Mesendoderm (in vitro differentiated cells): ENCODE measurements around the gene TAS1R2.
A peak's percentile ranks its signal among the peaks of the same experiment; 100 is the strongest.

Experiments used
- DNase-seq: peaks from one replicate; pipeline ENCODE4 v3.0.0; 2013
- H2AK5ac ChIP-seq: 2 replicates; pipeline ENCODE4 v1.6.1; 2013; ENCODE audit warnings: low read length, inconsistent platforms
- H2BK120ac ChIP-seq: 2 replicates; pipeline ENCODE4 v1.6.1; 2013; ENCODE audit warnings: low read depth, mild to moderate bottlenecking, low read length, moderate library complexity, mixed read lengths
- H2BK15ac ChIP-seq: replicated peaks from 2 replicates; pipeline ENCODE4 v1.6.1; 2013; ENCODE audit warnings: low read depth, mild to moderate bottlenecking, moderate library complexity
- H2BK5ac ChIP-seq: 2 replicates; pipeline ENCODE4 v1.6.1; 2013; ENCODE audit warnings: low read length, inconsistent platforms
- H3K18ac ChIP-seq: 2 replicates; pipeline ENCODE4 v1.6.1; 2013; ENCODE audit warnings: mild to moderate bottlenecking, low read length, mixed read lengths
- H3K23ac ChIP-seq: one replicate; pipeline ENCODE4 v1.6.1; 2013; ENCODE audit warnings: low read length
- H3K27ac ChIP-seq: 2 replicates; pipeline ENCODE4 v1.5.1; 2013; ENCODE audit warnings: low read depth, mild to moderate bottlenecking, inconsistent platforms, low read length, moderate library complexity
- H3K27me3 ChIP-seq: 2 replicates; pipeline ENCODE4 v1.6.1; 2013; ENCODE audit warnings: low read length, control low read depth, mild to moderate bottlenecking, inconsistent platforms; ENCODE audit not compliant: insufficient read depth, poor library complexity
- H3K36me3 ChIP-seq: 2 replicates; pipeline ENCODE4 v1.6.1; 2013; ENCODE audit warnings: low read length, inconsistent platforms; ENCODE audit not compliant: control insufficient read depth, insufficient read depth
- H3K4ac ChIP-seq: one replicate; pipeline ENCODE4 v1.6.1; 2013; ENCODE audit warnings: low read depth, mild to moderate bottlenecking, low read length, moderate library complexity
- H3K4me1 ChIP-seq: 2 replicates; pipeline ENCODE4 v1.6.1; 2013; ENCODE audit warnings: low read depth, low read length, inconsistent platforms; ENCODE audit not compliant: control insufficient read depth
- H3K4me2 ChIP-seq: 2 replicates; pipeline ENCODE4 v1.6.1; 2013; ENCODE audit warnings: low read length
- H3K4me3 ChIP-seq: 2 replicates; pipeline ENCODE4 v1.5.1; 2013; ENCODE audit warnings: mild to moderate bottlenecking, low read length
- H3K56ac ChIP-seq: one replicate; pipeline ENCODE4 v1.6.1; 2013; ENCODE audit warnings: low read length
- H3K79me1 ChIP-seq: 2 replicates; pipeline ENCODE4 v1.6.1; 2013; ENCODE audit warnings: low read length, inconsistent platforms
- H3K79me2 ChIP-seq: 2 replicates; pipeline ENCODE4 v1.6.1; 2013; ENCODE audit warnings: mild to moderate bottlenecking, low read length; ENCODE audit not compliant: control insufficient read depth, insufficient read depth
- H3K9ac ChIP-seq: 2 replicates; pipeline ENCODE4 v1.6.1; 2013; ENCODE audit warnings: low read length, inconsistent platforms
- H4K5ac ChIP-seq: one replicate; pipeline ENCODE4 v1.6.1; 2013; ENCODE audit warnings: low read length
- H4K8ac ChIP-seq: one replicate; pipeline ENCODE4 v1.6.1; 2013; ENCODE audit warnings: low read depth, mild to moderate bottlenecking, control low read depth, low read length, moderate library complexity
- WGBS: extraction: QIAGEN DNeasy Blood & Tissue Kit; methylation state at CpG from one replicate; pipeline ENCODE4 v1.1.7; 2013; ENCODE audit warnings: low lambda C conversion rate, missing lambda C conversion rate; ENCODE audit not compliant: insufficient coverage; ENCODE audit errors: extremely low coverage; 5-methylcytosine and 5-hydroxymethylcytosine counted together

The TAS1R2 gene

GRCh38 chr1:18808550-18808949 is 50.9 kb downstream of the TAS1R2 start:
- Histone ChIP-seq H4K8ac (no peak overlapping the region), H3K56ac (no peak overlapping the region)
- no peak for DNase-seq

GRCh38 chr1:18807334-18808063 is 52.0 kb downstream of the TAS1R2 start:
- Histone ChIP-seq H3K27ac (no peak overlapping the region), H2BK15ac (no peak overlapping the region), H3K4me1 (no peaks in the 10 kb centered on the region), H3K4me2 (no peak overlapping the region), H3K9ac (no peak overlapping the region), H3K18ac (no peak overlapping the region), H3K27me3 (no peaks in the 10 kb centered on the region), H4K5ac (no peak overlapping the region), H2BK5ac (no peak overlapping the region), H3K4me3 (no peak overlapping the region), H3K36me3 (no peaks in the 10 kb centered on the region), H3K23ac (no peak overlapping the region), H3K79me2 (no peaks in the 10 kb centered on the region), H2BK120ac (no peak overlapping the region), H3K79me1 (no peaks in the 10 kb centered on the region), H4K8ac (no peak overlapping the region), H2AK5ac (no peak overlapping the region), H3K56ac (no peak overlapping the region), H3K4ac (no peak overlapping the region)
- DNase-seq: no peak
- WGBS: no CpG with 5 or more reads among the region's 10 CpGs

More at GRCh38 chr1:18808550-18808949, 50.9 kb downstream of the TAS1R2 start:
- no peak overlapping the region for H3K4me3 ChIP-seq
- H3K9ac ChIP-seq: no peak overlapping the region
- WGBS: no CpG with 5 or more reads among the region's 8 CpGs
- no peak overlapping the region for H2AK5ac ChIP-seq
- H3K79me2 ChIP-seq: no peaks in the 10 kb centered on the region
- H3K23ac ChIP-seq: no peak overlapping the region
- no peaks in the 10 kb centered on the region for H3K27me3 ChIP-seq
- H2BK120ac ChIP-seq: no peak overlapping the region
- no peak overlapping the region for H2BK15ac ChIP-seq
- H3K4me2 ChIP-seq: no peak overlapping the region
- H3K27ac ChIP-seq: no peak overlapping the region
- no peaks in the 10 kb centered on the region for H3K79me1 ChIP-seq
- H3K18ac ChIP-seq: no peak overlapping the region
- no peak overlapping the region for H3K4ac ChIP-seq
- H3K4me1 ChIP-seq: no peaks in the 10 kb centered on the region
- no peak overlapping the region for H4K5ac ChIP-seq
- H2BK5ac ChIP-seq: no peak overlapping the region
- no peaks in the 10 kb centered on the region for H3K36me3 ChIP-seq

GRCh38 chr1:18805925-18806849 is 53.3 kb downstream of the TAS1R2 start:
- H3K56ac ChIP-seq: peak overlapping the region; percentile 42
- no peaks in the 10 kb centered on the region for H3K79me1 ChIP-seq
- no peaks in the 10 kb centered on the region for H3K36me3 ChIP-seq
- no peak overlapping the region for H2AK5ac ChIP-seq
- H3K79me2 ChIP-seq: no peaks in the 10 kb centered on the region
- WGBS: no CpG with 5 or more reads among the region's 7 CpGs
- H4K5ac ChIP-seq: no peak overlapping the region
- no peak overlapping the region for H3K23ac ChIP-seq
- H3K27me3 ChIP-seq: no peaks in the 10 kb centered on the region
- no peak overlapping the region for H2BK120ac ChIP-seq
- H2BK5ac ChIP-seq: no peak overlapping the region
- no peak overlapping the region for H3K27ac ChIP-seq
- DNase-seq: peak; percentile 86
- no peak overlapping the region for H3K18ac ChIP-seq
- no peak overlapping the region for H3K4ac ChIP-seq
- no peak overlapping the region for H3K4me2 ChIP-seq
- no peak overlapping the region for H4K8ac ChIP-seq
- H2BK15ac ChIP-seq: no peak overlapping the region
- no peaks in the 10 kb centered on the region for H3K4me1 ChIP-seq
- H3K4me3 ChIP-seq: no peak overlapping the region
- no peak overlapping the region for H3K9ac ChIP-seq

GRCh38 chr1:18805150-18805879 is 54.1 kb downstream of the TAS1R2 start:
- Histone ChIP-seq H3K36me3 (no peaks in the 10 kb centered on the region), H2AK5ac (no peak overlapping the region), H4K5ac (no peak overlapping the region), H3K4ac (no peak overlapping the region), H3K23ac (no peak overlapping the region), H2BK120ac (no peak overlapping the region), H3K4me1 (no peaks in the 10 kb centered on the region), H3K79me1 (no peaks in the 10 kb centered on the region), H2BK15ac (no peak overlapping the region), H3K79me2 (no peaks in the 10 kb centered on the region), H3K4me3 (no peak overlapping the region), H2BK5ac (no peak overlapping the region), H4K8ac (no peak overlapping the region), H3K56ac (peak overlapping the region; percentile 42), H3K4me2 (no peak overlapping the region), H3K27me3 (no peaks in the 10 kb centered on the region), H3K27ac (no peak overlapping the region), H3K9ac (no peak overlapping the region), H3K18ac (no peak overlapping the region)
- WGBS: no CpG with 5 or more reads among the region's 15 CpGs
- no peak for DNase-seq

GRCh38 chr1:18803851-18804250 is 55.6 kb downstream of the TAS1R2 start:
- WGBS: no CpG with 5 or more reads among the region's 10 CpGs
- H3K79me2 ChIP-seq: no peaks in the 10 kb centered on the region

More at GRCh38 chr1:18803851-18804250, 55.6 kb downstream of the TAS1R2 start:
- H2BK15ac ChIP-seq: no peak overlapping the region
- no peak overlapping the region for H3K18ac ChIP-seq
- no peak overlapping the region for H2BK120ac ChIP-seq
- no peaks in the 10 kb centered on the region for H3K36me3 ChIP-seq
- H3K27me3 ChIP-seq: no peaks in the 10 kb centered on the region
- H3K4ac ChIP-seq: no peak overlapping the region
- no peaks in the 10 kb centered on the region for H3K79me1 ChIP-seq
- no peak overlapping the region for H2AK5ac ChIP-seq
- DNase-seq: no peak
- no peak overlapping the region for H3K56ac ChIP-seq
- H3K4me2 ChIP-seq: no peak overlapping the region
- H4K8ac ChIP-seq: no peak overlapping the region
- H3K4me1 ChIP-seq: no peaks in the 10 kb centered on the region
- H3K27ac ChIP-seq: no peak overlapping the region
- no peak overlapping the region for H3K23ac ChIP-seq
- no peak overlapping the region for H3K9ac ChIP-seq
- no peak overlapping the region for H3K4me3 ChIP-seq
- no peak overlapping the region for H4K5ac ChIP-seq
- H2BK5ac ChIP-seq: no peak overlapping the region
